HepG2 (cell line): Measurements from ENCODE around the gene PANK3.

ENCODE experiments used
- PHF21A ChIP-seq: sonication (generic); formaldehyde crosslinking; IDR thresholded peaks from 2 replicates; pipeline ENCODE4 v1.5.0; 2020; ENCODE audit warnings: mild to moderate bottlenecking, missing genetic modification reagents
- TERF1 ChIP-seq: sonication (generic); formaldehyde crosslinking; IDR thresholded peaks from 2 replicates; pipeline ENCODE4 v1.8.0; 2022; ENCODE audit warnings: mild to moderate bottlenecking, missing genetic modification reagents, moderate library complexity

GRCh38 chr5:168614661-168615060, 35.5 kb upstream of the PANK3 start:
- no peak for TF ChIP-seq TERF1 (CRISPR knock-in tag)
- no peak for TF ChIP-seq PHF21A (CRISPR knock-in tag)
